HG03097 (cell line): Measurements from ENCODE around the gene MED9.
"Not testable (repeated sequence)": the region's sequence is repeated elsewhere in the genome, so short reads cannot be mapped to it uniquely, and the experiment has no call there.

Source experiments
- ATAC-seq: cut with Tn5 transposase; IDR thresholded peaks from one replicate; pipeline ENCODE4 v1.9.1; 2021; ENCODE audit not compliant: unreplicated experiment, low FRiP score

The MED9 gene, protein sequence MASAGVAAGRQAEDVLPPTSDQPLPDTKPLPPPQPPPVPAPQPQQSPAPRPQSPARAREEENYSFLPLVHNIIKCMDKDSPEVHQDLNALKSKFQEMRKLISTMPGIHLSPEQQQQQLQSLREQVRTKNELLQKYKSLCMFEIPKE

GRCh38 chr17:17476865-17477467, at the start of gene MED9:
Gene MED9 (plus strand): TSS chr17:17477000. CDS start chr17:17477042, 42 bp downstream.
- ATAC-seq, result no peak

- ATAC-seq, result no peak
These were observed 47.6 kb upstream of the MED9 start for GRCh38 chr17:17429222-17429621.

DNA sequence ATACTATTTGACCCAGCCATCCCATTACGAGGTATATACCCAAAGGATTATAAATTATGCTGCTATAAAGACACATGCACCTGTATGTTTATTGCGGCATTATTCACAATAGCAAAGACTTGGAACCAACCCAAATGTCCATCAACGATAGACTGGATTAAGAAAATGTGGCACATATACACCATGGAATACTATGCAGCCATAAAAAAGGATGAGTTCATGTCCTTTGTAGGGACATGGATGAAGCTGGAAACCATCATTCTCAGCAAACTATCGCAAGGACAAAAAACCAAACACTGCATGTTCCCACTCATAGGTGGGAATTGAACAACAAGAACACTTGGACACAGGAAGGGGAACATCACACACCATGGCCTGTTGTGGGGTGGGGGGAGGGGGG, 45.9 kb upstream of the MED9 start:
- ATAC-seq, result not testable (repeated sequence)

GRCh38 chr17:17431605-17432004, 45.2 kb upstream of the MED9 start:
- ATAC-seq, result no peak

DNA sequence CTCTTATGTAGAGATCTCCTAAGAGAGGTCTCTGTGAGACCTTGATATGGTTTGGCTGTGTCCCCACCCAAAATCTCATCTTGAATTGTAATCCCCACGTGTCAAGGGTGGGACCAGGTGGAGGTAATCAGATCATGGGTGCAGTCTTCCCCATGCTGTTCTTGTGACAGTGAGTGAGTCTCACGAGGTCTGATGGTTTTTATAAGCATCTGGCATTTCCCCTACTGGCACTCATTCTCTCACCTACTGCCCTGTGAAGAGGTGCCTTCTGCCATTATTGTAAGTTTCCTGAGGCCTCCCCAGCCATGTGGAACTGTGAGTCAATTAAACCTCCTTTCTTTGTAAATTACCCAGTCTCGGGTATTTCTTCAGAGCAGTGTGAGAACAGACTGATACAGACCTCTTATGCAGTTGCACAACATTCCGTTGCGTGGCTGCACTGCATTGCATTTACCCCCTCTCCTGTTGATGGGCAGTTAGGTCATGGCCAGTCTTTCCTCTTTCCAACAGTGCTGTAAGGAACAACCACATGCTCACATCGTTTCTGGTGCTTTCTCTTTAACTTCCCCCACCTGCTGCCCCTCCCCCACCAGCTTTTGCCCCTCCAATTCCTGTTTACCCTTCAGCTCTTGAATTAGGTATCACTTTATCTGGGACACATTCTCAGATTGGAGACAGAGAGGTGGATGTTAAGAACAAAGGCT, 43.6 kb upstream of the MED9 start:
- no peak for ATAC-seq

GRCh38 chr17:17434477-17434876, 42.3 kb upstream of the MED9 start:
- no peak for ATAC-seq

DNA sequence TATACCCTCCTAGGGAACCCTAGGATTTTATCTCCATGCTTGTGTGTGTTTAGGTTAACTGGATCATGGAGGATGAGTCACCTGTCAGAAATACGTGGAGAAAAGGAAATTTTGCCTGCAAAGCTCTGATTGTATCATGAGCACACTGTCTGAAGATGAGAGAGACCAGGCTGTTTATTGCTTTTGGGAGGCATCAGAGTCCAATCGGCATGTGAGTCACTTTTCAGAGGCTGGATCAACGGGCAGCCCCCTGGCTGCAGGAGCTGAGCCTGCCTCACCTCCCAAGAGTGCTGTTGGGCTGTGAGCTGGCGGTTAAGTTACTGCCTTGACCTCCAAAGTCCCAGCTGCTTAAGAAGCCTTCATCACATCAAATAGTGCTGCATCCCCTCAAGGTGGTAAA, 41.5 kb upstream of the MED9 start:
- ATAC-seq, result no peak

GRCh38 chr17:17437461-17437860, 39.3 kb upstream of the MED9 start:
- no peak for ATAC-seq

- ATAC-seq, result no peak
These were observed 38.9 kb upstream of the MED9 start for GRCh38 chr17:17437893-17438292.

DNA sequence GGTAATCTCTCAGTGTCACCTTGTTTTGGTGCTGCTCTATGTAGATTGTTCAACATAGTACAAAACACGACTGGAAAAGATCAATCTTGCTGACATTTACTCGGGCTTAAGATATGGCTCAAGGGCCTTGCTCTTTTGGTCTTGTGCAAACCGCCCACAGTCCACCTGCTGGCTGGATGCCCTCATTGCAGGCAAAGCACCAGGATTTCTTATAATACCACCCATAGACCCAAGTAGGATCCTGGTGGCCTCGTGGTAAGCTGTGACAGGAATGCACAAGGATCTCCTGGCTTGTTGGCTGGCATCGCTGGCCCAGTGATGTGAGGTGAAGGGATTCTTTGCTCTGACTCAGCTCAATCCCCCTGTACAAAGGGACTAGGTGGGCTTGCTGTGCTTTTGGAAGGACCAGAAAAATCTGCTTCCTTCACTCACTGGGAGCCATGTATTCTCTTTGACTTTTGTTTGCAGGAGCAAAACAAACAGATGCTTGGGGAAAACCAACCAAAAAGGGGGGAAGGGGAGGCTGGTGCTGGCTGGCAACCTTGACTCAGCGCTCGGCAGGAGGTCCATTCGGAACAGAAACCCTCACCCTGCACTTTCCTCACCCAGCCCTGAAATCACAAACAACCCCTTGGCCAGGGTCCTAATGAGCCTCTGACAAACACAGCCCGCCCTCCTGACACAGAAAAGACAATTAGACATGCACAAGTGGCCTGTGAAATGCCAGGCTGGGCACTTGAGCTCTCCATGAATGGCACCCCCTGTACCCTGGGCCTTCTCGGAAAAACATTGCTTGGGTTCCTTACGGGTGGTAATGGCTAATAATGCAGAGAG, 36.6 kb upstream of the MED9 start:
- ATAC-seq, result no peak

- ATAC-seq, result no peak
These were observed 35.7 kb upstream of the MED9 start for GRCh38 chr17:17440938-17441675.

DNA sequence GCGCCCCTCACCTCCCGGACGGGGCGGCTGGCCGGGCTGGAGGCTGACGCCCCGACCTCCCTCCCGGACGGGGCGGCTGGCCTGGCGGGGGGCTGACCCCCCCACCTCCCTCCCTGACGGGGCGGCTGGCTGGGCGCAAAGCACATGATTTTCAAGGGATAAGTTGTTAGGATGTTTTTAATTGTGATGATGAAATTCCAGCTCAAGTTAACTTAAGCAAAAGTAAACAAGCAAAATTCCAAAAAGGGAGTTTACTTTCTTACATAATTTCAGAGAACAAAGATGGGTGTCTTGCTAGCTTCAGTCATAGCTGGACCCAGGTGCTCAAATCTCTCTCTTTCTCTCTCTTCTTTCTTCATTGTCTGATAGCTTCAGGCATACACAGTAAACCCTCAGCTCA, 33.6 kb upstream of the MED9 start:
- no peak for ATAC-seq

DNA sequence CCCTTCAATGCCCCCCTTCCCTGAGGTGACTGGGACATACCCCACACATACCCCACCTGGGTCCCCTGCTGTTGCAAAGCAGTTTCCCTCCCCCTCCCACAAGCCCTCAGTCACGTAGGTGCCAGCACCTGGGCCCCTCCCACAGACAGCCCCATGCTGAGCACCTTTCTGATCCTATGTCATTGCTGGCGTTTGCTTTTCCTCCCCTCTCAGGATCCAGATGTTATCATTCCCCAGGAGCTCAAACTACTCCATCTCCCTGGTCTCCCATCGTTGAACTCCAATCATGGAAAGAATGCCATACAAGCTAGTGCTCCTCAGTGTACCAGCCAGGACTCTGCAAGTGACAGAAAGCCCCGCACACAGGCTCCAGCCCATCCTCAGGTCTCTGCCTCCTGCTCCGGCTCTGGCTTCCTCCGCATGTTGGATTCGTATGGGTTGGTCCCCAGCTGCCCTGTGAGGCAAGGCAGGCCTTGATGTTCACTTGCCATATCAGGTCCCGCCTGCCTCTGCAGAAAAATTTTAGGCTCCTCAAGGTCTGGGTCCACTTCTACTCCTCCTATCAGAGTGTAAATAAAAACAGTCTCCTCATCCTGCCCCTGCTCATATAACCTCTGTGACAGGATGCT, 31.4 kb upstream of the MED9 start:
- ATAC-seq, result no peak

- ATAC-seq, result no peak
These were observed 30.7 kb upstream of the MED9 start for GRCh38 chr17:17445925-17446665.

GRCh38 chr17:17446666-17447155, 30.1 kb upstream of the MED9 start:
- no peak for ATAC-seq

GRCh38 chr17:17447264-17447663, 29.5 kb upstream of the MED9 start:
- ATAC-seq, result no peak

DNA sequence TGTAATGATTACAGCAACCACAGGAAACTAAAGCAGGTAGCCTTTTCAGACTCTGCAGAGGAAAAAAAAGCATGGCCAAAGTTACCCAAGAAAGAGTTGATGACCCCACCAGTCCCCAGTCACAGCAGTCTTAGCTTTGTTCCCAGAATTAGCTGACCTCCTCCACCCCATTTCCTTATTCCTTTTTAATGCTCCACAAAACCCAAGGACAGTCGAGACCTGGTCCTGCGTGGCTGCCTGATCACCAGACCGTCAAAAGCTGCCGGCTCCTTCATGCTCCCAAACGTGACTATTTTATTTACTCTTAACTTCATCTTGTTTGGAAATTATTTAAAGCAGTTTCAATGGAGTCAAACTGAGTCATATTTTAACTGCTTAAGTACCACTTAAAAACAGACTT, 28.7 kb upstream of the MED9 start:
- no peak for ATAC-seq

- ATAC-seq, result no peak
These were observed 28.1 kb upstream of the MED9 start for GRCh38 chr17:17448723-17449122.

DNA sequence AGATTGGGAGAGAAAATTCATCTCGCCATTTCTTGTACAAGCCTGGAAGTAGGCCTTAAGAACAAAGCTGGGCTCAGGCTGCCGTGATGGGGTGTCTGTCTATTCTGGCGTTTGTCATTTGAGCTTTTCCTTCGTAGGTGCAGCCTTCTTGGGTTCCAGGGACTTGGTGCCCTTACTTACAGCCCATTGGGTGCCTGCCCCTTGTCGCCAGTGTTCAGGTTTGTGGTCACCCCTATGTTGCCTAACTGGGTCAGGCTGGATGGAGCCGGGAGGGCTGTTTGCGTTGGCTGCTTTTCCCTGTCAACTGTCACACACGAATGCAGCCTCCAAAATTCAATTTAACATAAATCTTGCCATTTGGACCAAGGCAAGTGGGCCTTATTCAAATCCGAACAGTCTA, 23.7 kb upstream of the MED9 start:
- ATAC-seq, result no peak
